A549 (cell line): Measurements from ENCODE around the gene ATP6V0A1.

ENCODE experiments used
- CEBPB ChIP-seq, 2 experiments: fragments of >200 bp in 1 of 2; sonication (Bioruptor Twin) in 1 of 2; formaldehyde crosslinking in 1 of 2; IDR thresholded peaks; 2 replicates each; pipeline ENCODE4 v1.6.1; 2012 to 2016
- CTCF ChIP-seq: fragments of >200 bp; sonication (Bioruptor Twin); formaldehyde crosslinking; IDR thresholded peaks from 3 replicates; pipeline ENCODE4 v1.5.1; 2016
- KDM5A ChIP-seq: fragments of 200-600 bp; sonication (generic); IDR thresholded peaks from 2 replicates; pipeline ENCODE4 v1.6.1; 2016; ENCODE audit warnings: antibody characterized with exemption, mild to moderate bottlenecking
- MAZ ChIP-seq: fragments of 150-350 bp; IDR thresholded peaks from 2 replicates; pipeline ENCODE4 v1.6.1; 2014; ENCODE audit warnings: antibody characterized with exemption, low read depth, low read length, borderline replicate concordance
- REST ChIP-seq: fragments of 200-600 bp; sonication (generic); IDR thresholded peaks from 2 replicates; pipeline ENCODE4 v1.6.1; 2016; ENCODE audit warnings: antibody characterized with exemption, mild to moderate bottlenecking, moderate library complexity
- TP53 ChIP-seq: fragments of 250-450 bp; sonication (Bioruptor Pico); IDR thresholded peaks from 2 replicates; pipeline ENCODE4 v1.5.0; 2021; ENCODE audit warnings: mild to moderate bottlenecking, moderate library complexity

GRCh38 chr17:42428141-42428944 lies 30.3 kb upstream of the ATP6V0A1 start:
- TF ChIP-seq KDM5A (no peak), CTCF (peak; percentile 84), MAZ (no peak), CEBPB (IDR thresholded peaks at IDR 0.05) (peak in 1 of 2 experiments; percentile 46; a peak in 1 of 4 replicates), TP53 (CRISPR knock-in tag) (no peak), REST (no peak)
